Activated naive CD4-positive, alpha-beta T cell treated with anti-CD3 and anti-CD28 coated beads, Interleukin-2, amount 50 U/mL, for 24 hours (primary cell): ENCODE results near the gene SMAD3.
"Not testable (repeated sequence)": the region's sequence is repeated elsewhere in the genome, so short reads cannot be mapped to it uniquely, and the experiment has no call there.

Experiments
- H3K27ac Mint-ChIP-seq: one replicate; pipeline ENCODE4 v1.8.0; 2021; ENCODE audit warnings: mild to moderate bottlenecking, mixed read lengths
- H3K27me3 Mint-ChIP-seq: one replicate; pipeline ENCODE4 v1.8.0; 2021; ENCODE audit warnings: mixed read lengths
- H3K36me3 Mint-ChIP-seq: one replicate; pipeline ENCODE4 v1.8.0; 2021; ENCODE audit warnings: mixed read lengths
- H3K4me1 Mint-ChIP-seq: one replicate; pipeline ENCODE4 v1.8.0; 2021; ENCODE audit warnings: mixed read lengths
- H3K4me3 Mint-ChIP-seq: one replicate; pipeline ENCODE4 v1.8.0; 2021; ENCODE audit warnings: mild to moderate bottlenecking, mixed read lengths
- H3K9me3 Mint-ChIP-seq: one replicate; pipeline ENCODE4 v1.8.0; 2021; ENCODE audit warnings: mixed read lengths

The SMAD3 gene

DNA sequence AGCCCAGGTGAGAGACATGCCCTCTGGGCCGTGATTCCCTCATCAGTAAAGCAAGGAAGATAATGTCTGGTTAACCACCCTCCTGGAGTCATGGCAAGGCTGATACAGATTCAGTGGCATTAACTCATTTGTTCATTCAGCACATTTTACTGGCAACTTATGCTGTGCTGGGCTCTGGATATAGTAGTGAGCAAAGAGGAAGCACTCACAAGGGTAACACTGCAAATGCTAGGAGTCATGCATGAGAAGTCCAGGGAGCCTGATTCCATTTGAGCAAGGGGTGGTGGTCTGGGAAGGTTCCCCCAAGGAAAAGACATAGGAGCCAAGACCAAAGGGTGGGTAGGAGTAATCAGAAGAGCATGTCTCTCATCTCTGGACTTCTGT, 50.2 kb downstream of the SMAD3 start:
- Mint-ChIP-seq H3K27ac (peak overlapping the region; percentile 88), H3K36me3 (peaks cover 3% of the 10 kb centered on the region), H3K4me3 (peak overlapping the region; percentile 42), H3K27me3 (no peaks in the 10 kb centered on the region), H3K4me1 (peaks cover 91% of the 10 kb centered on the region), H3K9me3 (no peaks in the 10 kb centered on the region)

- Mint-ChIP-seq H3K27me3 (no peaks in the 10 kb centered on the region), H3K4me3 (peak overlapping the region; percentile 16), H3K27ac (peak overlapping the region; percentile 73), H3K4me1 (peaks cover 91% of the 10 kb centered on the region), H3K9me3 (no peaks in the 10 kb centered on the region), H3K36me3 (no peaks in the 10 kb centered on the region)
These were observed 51.3 kb downstream of the SMAD3 start for GRCh38 chr15:67116742-67117141.

- Mint-ChIP-seq H3K36me3 (no peaks in the 10 kb centered on the region), H3K4me3 (no peak overlapping the region), H3K4me1 (peaks cover 96% of the 10 kb centered on the region), H3K27ac (peak overlapping the region; percentile 73), H3K9me3 (no peaks in the 10 kb centered on the region), H3K27me3 (no peaks in the 10 kb centered on the region)
These were observed 52.0 kb downstream of the SMAD3 start for GRCh38 chr15:67117370-67117769.

DNA sequence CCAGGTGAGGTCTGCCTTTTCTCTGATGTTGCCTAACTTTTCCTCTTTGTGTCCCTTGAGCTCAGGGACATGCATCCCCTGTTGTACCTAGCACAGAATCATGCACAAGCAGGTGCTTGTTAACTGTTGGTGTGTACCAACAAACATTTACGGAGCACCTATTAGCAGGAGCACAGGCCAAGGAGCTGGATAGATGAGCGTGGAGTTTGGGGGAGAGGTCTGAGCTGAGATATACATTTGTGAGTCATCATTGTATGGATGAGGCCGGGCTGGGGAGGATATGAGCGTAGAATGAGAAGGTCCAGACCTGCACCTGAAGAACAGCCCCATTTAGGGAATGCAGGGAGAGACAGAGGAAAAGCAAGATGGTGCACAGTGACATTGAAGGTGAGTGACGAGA, 53.4 kb downstream of the SMAD3 start:
- Mint-ChIP-seq H3K36me3 (no peaks in the 10 kb centered on the region), H3K27me3 (no peaks in the 10 kb centered on the region), H3K4me3 (peak overlapping the region; percentile 9), H3K27ac (peak overlapping the region; percentile 92), H3K4me1 (peaks cover 94% of the 10 kb centered on the region), H3K9me3 (no peaks in the 10 kb centered on the region)

DNA sequence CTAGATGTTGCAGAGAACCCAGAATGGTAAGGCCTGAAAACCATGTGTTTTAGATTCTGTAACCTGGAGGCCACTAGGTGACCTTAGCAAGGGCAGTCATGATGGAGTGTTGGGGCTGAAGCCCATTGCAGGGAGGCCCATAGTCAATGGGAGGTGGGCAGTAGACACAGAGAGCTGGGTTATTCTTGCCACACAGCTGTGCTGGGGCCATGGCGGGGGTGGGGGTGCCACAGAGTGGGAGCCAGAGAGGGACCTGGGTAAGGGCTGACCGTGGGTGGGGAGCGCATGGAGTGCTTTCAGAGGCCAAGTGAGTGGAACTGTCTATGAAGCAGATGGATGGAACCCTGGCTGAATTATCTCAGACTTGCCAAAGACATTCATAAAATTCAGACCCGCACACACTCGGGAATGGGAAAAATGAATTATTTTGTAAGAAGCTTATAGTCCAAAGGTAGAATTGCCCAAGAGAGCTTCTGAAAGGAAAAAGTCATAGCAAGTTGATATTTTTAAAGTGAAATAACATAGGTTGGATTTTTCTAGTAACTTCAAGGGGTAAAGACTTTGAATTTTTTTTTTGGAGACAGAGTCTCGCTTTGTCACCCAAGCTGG, 53.9 kb downstream of the SMAD3 start:
- H3K4me3 Mint-ChIP-seq, result no peak overlapping the region
- no peaks in the 10 kb centered on the region for H3K27me3 Mint-ChIP-seq
- peaks cover 2% of the 10 kb centered on the region for H3K36me3 Mint-ChIP-seq
- peak overlapping the region; percentile 92 for H3K27ac Mint-ChIP-seq
- peaks cover 94% of the 10 kb centered on the region for H3K4me1 Mint-ChIP-seq
- no peaks in the 10 kb centered on the region for H3K9me3 Mint-ChIP-seq

- H3K9me3 Mint-ChIP-seq, result no peaks in the 10 kb centered on the region
- H3K4me3 Mint-ChIP-seq, result peak overlapping the region; percentile 89
- H3K27me3 Mint-ChIP-seq, result no peaks in the 10 kb centered on the region
- peaks cover 91% of the 10 kb centered on the region for H3K4me1 Mint-ChIP-seq
- peak overlapping the region; percentile 98 for H3K27ac Mint-ChIP-seq
- peaks cover 2% of the 10 kb centered on the region for H3K36me3 Mint-ChIP-seq
These were observed 54.8 kb downstream of the SMAD3 start for GRCh38 chr15:67120009-67120838.

DNA sequence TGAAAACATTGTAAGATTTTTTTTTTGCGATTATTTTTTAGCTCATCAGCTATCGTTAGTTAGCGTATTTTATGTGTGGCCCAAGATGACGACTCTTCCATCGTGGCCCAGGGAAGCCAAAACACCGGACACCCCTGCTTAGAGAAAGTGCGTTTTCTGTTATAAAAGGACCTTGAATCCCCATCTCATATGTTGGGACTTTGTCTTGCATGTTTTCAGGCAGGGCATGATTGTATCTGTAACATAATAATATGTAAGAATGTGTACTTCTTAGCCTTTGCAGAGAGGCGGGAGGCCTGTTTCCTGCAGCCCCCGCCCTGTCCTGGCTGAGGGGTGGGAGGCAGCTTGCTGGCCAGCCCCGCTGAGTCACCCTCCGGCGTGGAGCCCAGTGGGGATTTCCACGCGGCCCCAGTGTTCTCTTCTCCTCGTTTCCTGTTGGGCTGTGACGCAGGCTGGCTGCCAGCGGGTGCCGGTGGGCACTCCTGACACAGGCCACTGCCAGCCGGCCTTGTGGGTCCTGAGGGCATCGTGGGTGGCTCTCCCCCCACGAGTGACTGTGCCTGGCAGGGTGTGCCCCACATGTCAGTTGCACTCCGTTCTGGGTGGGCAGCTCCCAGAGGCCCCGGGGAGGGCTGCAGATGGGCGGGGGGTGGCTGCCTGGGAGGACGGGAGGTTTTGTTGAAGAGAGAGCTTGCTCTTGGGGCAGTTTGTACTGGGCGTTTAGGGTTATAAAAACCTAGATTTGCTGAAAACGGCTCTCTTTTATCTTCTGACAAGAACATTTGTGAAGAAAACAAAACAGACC, 55.6 kb downstream of the SMAD3 start:
- Mint-ChIP-seq H3K27me3 (no peaks in the 10 kb centered on the region), H3K4me3 (peak overlapping the region; percentile 89), H3K27ac (peak overlapping the region; percentile 98), H3K9me3 (no peaks in the 10 kb centered on the region), H3K36me3 (peaks cover 2% of the 10 kb centered on the region), H3K4me1 (peaks cover 88% of the 10 kb centered on the region)

DNA sequence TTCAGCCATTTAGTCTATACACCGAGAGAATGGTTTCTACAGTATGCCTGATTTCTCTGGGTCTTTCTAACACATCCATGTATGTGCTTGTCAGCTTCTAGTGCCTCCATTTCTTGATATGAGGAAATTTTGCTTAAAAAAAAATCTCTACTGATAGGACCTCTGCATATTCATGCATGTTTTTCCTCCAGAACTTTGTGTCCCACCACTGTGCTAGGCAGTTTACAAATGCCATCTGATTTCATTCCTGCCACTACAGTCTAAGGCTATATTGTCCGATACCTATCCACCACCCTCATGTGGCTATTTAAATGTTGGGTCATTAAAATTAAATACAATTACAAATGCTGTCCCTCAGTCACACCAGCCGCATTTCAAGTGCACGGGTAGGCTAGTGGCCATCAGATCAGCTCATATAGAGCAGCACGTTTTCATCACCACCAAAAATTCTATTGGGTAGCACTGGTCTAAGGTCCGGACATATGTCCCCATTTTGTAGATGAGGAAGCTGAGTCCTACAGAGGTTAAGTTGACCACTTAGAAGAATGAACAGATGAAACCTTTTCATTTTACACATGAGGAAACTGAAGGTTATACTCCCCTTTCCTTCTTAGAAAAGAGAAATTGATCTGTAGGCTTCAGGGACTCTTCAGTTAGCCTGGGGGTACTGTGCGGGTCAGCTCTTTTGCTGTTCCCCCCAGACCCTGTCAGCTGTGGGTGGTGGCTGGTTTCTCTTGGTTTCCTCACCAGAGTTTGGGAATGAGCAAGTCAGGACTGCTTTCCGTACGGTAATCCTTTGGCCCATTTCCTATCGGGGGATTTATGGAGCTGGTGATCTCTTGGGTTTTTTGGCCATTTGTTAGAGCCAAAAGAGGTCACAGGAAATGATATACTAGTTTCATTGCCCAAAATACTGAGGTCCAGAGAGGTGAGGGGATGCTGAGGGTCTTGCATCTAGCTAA, 56.5 kb downstream of the SMAD3 start:
- Mint-ChIP-seq H3K4me1 (peaks cover 79% of the 10 kb centered on the region), H3K27ac (peak overlapping the region; percentile 98), H3K4me3 (peak overlapping the region; percentile 89), H3K27me3 (no peaks in the 10 kb centered on the region), H3K36me3 (peaks cover 2% of the 10 kb centered on the region), H3K9me3 (no peaks in the 10 kb centered on the region)

DNA sequence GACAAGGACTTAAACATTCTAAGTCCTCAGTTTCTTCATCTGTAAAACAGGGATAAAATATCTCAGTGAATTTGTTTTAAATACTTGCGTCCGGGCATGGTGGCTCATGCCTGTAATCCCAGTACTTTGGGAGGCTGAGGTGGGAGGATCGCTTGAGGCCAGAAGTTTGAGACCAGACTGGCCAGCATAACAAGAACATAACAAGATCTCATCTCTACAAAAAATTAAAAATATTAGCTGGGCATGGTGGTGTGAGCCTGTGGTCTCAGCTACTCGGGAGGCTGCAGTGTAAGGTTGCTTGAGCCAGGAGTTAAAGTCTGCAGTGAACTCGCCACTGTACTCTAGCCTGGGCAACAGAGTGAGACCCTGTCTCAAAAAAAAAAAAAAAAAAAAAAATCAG, 57.4 kb downstream of the SMAD3 start:
- H3K9me3 Mint-ChIP-seq, H3K36me3 Mint-ChIP-seq, H3K27me3 Mint-ChIP-seq, H3K4me3 Mint-ChIP-seq: not testable (repeated sequence)
- Mint-ChIP-seq H3K4me1 (peaks cover 77% of the 10 kb centered on the region), H3K27ac (peak overlapping the region; percentile 98)

DNA sequence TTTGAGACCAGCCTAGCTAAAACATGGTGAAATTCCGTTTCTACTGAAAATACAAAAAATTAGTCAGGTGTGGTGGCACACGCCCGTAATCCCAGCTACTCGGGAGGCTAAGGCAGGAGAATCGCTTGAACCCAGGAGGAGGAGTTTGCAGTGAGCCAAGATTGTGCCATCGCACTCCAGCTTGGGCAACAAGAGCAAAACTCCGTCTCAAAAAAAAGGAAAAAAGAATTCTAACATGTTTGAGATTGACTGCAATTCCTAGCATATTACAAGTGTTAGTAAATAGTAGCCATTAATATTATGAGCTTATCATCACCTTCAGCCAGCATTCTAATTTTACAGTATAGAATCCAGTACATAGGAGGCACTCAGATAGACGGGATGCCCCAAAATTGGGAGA, 57.9 kb downstream of the SMAD3 start:
- H3K27me3 Mint-ChIP-seq, H3K4me3 Mint-ChIP-seq, H3K36me3 Mint-ChIP-seq, H3K9me3 Mint-ChIP-seq: not testable (repeated sequence)
- H3K4me1 Mint-ChIP-seq, result peaks cover 77% of the 10 kb centered on the region
- peak overlapping the region; percentile 51 for H3K27ac Mint-ChIP-seq

- Mint-ChIP-seq H3K4me3 (no peak overlapping the region), H3K9me3 (no peaks in the 10 kb centered on the region), H3K4me1 (peaks cover 74% of the 10 kb centered on the region), H3K27ac (peak overlapping the region; percentile 88), H3K27me3 (no peaks in the 10 kb centered on the region), H3K36me3 (peaks cover 2% of the 10 kb centered on the region)
These were observed 58.7 kb downstream of the SMAD3 start for GRCh38 chr15:67124111-67124510.

- H3K4me1 Mint-ChIP-seq, result peaks cover 71% of the 10 kb centered on the region
- no peaks in the 10 kb centered on the region for H3K9me3 Mint-ChIP-seq
- peaks cover 2% of the 10 kb centered on the region for H3K36me3 Mint-ChIP-seq
- H3K4me3 Mint-ChIP-seq, result no peak overlapping the region
- no peaks in the 10 kb centered on the region for H3K27me3 Mint-ChIP-seq
- H3K27ac Mint-ChIP-seq, result peak overlapping the region; percentile 88
These were observed 59.6 kb downstream of the SMAD3 start for GRCh38 chr15:67124911-67125588.

GRCh38 chr15:67125589-67126502, 60.4 kb downstream of the SMAD3 start:
- Mint-ChIP-seq H3K36me3 (peaks cover 2% of the 10 kb centered on the region), H3K27me3 (no peaks in the 10 kb centered on the region), H3K27ac (peak overlapping the region; percentile 80), H3K4me3 (no peak overlapping the region), H3K9me3 (no peaks in the 10 kb centered on the region), H3K4me1 (peaks cover 70% of the 10 kb centered on the region)
